Naive thymus-derived CD4-positive, alpha-beta T cell (primary cell): ENCODE measurements around the gene ARNT2. TPM values are rescaled to one million over a fixed set of nuclear protein-coding genes. Genes with fewer than 3 reads are reported as not detected.

Experiments
- ATAC-seq: fragments of 150-1000 bp; cut with Tn5 transposase; 2 replicates; pipeline ENCODE4 v1.10.0; 2021; ENCODE audit warnings: mild to moderate bottlenecking, moderate library complexity
- CTCF ChIA-PET: fragments of 350-600 bp; sonication (Branson Sonifier 250); formaldehyde crosslinking; loops from one replicate; lab custom pipeline; 2021; ENCODE audit warnings: antibody characterized with exemption; lab: Charles Lee
- POLR2A ChIA-PET: fragments of 350-600 bp; sonication (Branson Sonifier 250); formaldehyde crosslinking; loops from one replicate; lab custom pipeline; 2021; ENCODE audit warnings: antibody characterized with exemption, inconsistent platforms; lab: Charles Lee
- DNase-seq, 9 donors: peaks; one replicate each; pipeline versions ENCODE4 v3.0.0 to v3.0.0-alpha.2; 2020 to 2022; ENCODE audit warnings: mixed read lengths in 1 of 9
- H3K27ac ChIP-seq: one replicate; pipeline ENCODE4 v1.7.0; 2013; ENCODE audit warnings: mild to moderate bottlenecking, low read depth, low read length, moderate library complexity
- H3K27me3 ChIP-seq, 2 donors: one replicate each; pipeline ENCODE4 v1.7.0; 2013; ENCODE audit warnings: low read length in 2 of 2, mild to moderate bottlenecking in 2 of 2, moderate library complexity in 2 of 2; ENCODE audit not compliant: control insufficient read depth in 2 of 2, insufficient read depth in 2 of 2
- H3K36me3 ChIP-seq, 3 experiments: 1 replicate in 2 of 3; 2 replicates in 1 of 3; pipeline ENCODE4 v1.7.0; 2013; ENCODE audit warnings: low read length in 3 of 3, mild to moderate bottlenecking in 3 of 3, moderate library complexity in 1 of 3; ENCODE audit not compliant: insufficient read depth in 3 of 3, control insufficient read depth in 2 of 3
- H3K4me1 ChIP-seq, 2 donors: one replicate each; pipeline ENCODE4 v1.7.0; 2013; ENCODE audit warnings: low read length in 2 of 2, mild to moderate bottlenecking in 2 of 2, moderate library complexity in 1 of 2; ENCODE audit not compliant: control insufficient read depth in 2 of 2, insufficient read depth in 2 of 2
- H3K4me3 ChIP-seq: 2 replicates; pipeline ENCODE4 v1.7.0; 2013; ENCODE audit warnings: mild to moderate bottlenecking, low read length
- H3K9me3 ChIP-seq, 3 experiments: 1 replicate in 2 of 3; 2 replicates in 1 of 3; pipeline ENCODE4 v1.7.0; 2013; ENCODE audit warnings: low read length in 3 of 3; ENCODE audit not compliant: control insufficient read depth in 2 of 3
- H3K27ac Mint-ChIP-seq, 9 donors: one replicate each; pipeline ENCODE4 v1.8.0; 2020 to 2022; ENCODE audit warnings: mixed read lengths in 9 of 9, mild to moderate bottlenecking in 8 of 9, moderate library complexity in 5 of 9, inconsistent platforms in 2 of 9
- H3K27me3 Mint-ChIP-seq, 5 donors: one replicate each; pipeline ENCODE4 v1.8.0; 2021 to 2022; ENCODE audit warnings: mixed read lengths in 5 of 5, mild to moderate bottlenecking in 1 of 5
- H3K36me3 Mint-ChIP-seq, 5 donors: one replicate each; pipeline ENCODE4 v1.8.0; 2020 to 2022; ENCODE audit warnings: mixed read lengths in 5 of 5, mild to moderate bottlenecking in 3 of 5, inconsistent platforms in 1 of 5
- H3K4me1 Mint-ChIP-seq, 7 donors: one replicate each; pipeline ENCODE4 v1.8.0; 2020 to 2022; ENCODE audit warnings: mixed read lengths in 7 of 7, mild to moderate bottlenecking in 3 of 7, inconsistent platforms in 1 of 7
- H3K4me3 Mint-ChIP-seq, 10 donors: one replicate each; pipeline ENCODE4 v1.8.0; 2020 to 2022; ENCODE audit warnings: mild to moderate bottlenecking in 10 of 10, mixed read lengths in 10 of 10, moderate library complexity in 6 of 10, inconsistent platforms in 2 of 10
- H3K9me3 Mint-ChIP-seq, 11 donors: one replicate each; pipeline ENCODE4 v1.8.0; 2020 to 2022; ENCODE audit warnings: mixed read lengths in 11 of 11, mild to moderate bottlenecking in 4 of 11, inconsistent platforms in 1 of 11, moderate library complexity in 1 of 11
- intact Hi-C, 2 donors: fragments of 100-400 bp; cut with micrococcal nuclease; formaldehyde crosslinking; loops; one replicate each; pipeline ENCODE4 v1.15.1; 2023
- polyA plus RNA-seq, 2 donors: library from polyadenylated mRNA; unstranded; fragments of 300-500 nt; fragmentation: Illumina TruSeq; gene quantifications; one replicate each; pipeline ENCODE4 v1.2.3, GENCODE V29; 2021
- total RNA-seq, 6 experiments: library from RNA in 5 of 6; stranded (reverse) in 5 of 6; gene quantifications; 1 replicate in 5 of 6; 2 replicates in 1 of 6; pipeline ENCODE4 v1.2.3 and lab custom pipeline; 2021 to 2026

The ARNT2 gene
- total and polyA plus RNA-seq, 7 experiments from 2014 or later = not detected

DNA sequence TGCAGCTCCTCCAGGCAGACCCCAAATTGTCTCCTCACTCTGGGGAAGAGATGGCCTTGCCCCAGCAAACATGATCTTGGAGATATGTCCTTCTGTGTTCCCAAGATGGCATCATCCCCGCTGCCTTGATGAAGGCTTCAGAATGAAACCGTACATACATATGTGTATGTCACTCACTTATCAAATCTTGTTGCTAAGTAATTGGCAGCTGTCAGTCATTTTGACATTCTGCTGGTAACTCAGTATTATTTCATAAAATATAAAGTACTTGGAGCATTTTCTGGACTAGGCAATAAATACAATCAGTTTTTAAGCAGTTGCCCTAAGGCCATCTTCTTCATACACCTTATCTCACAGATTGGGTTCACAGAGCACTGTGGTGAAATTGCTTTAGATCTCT lies 62.4 kb downstream of the ARNT2 start:
- no peak for ATAC-seq
- H3K4me1 ChIP-seq = no peaks in the 10 kb centered on the region
- H3K27me3 ChIP-seq = no peaks in the 10 kb centered on the region
- no peaks in the 10 kb centered on the region for H3K4me1 Mint-ChIP-seq
- no peaks in the 10 kb centered on the region for H3K9me3 Mint-ChIP-seq
- POLR2A ChIA-PET = no interaction called here
- H3K9me3 ChIP-seq = no peaks in the 10 kb centered on the region
- no peak for DNase-seq
- no peak overlapping the region for H3K4me3 Mint-ChIP-seq
- H3K36me3 ChIP-seq = no peaks in the 10 kb centered on the region
- no peaks in the 10 kb centered on the region for H3K36me3 Mint-ChIP-seq
- peaks cover 5 to 37% (median 22%) of the 10 kb centered on the region in 5 donors for H3K27me3 Mint-ChIP-seq
- CTCF ChIA-PET = no interaction called here
- intact Hi-C loops = no loop called here
- no peak overlapping the region for H3K4me3 ChIP-seq
- no peak overlapping the region for H3K27ac ChIP-seq
- no peak overlapping the region for H3K27ac Mint-ChIP-seq

DNA sequence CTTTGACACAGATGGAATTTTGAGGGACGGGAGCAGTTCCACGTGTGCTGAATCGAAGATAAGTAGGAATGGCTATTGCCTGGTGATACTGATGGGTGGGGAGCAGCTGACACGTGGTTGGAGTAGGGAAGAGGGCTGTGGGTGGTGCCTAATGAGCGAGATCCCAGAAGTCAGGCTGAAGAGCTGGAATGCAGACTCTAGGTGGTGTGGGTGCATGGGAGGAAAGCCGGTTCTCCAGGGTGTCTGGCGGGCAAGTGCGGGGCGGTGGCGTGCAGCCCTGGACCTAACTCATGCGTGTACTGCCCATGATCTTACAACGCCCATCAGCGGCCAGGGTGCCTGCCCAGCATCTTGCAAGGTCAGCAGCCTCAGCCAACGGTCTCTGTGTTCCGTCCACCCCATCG lies 63.1 kb downstream of the ARNT2 start:
- H3K36me3 ChIP-seq = no peaks in the 10 kb centered on the region
- no peak overlapping the region for H3K27ac Mint-ChIP-seq
- ChIA-PET POLR2A (no interaction called here), CTCF (interaction anchor here (0.8 kb wide), 1 partner anchor 30 kb away, joined by 3 read pairs; no protein-coding TSS in a partner anchor)
- H3K27me3 ChIP-seq = no peaks in the 10 kb centered on the region
- no peak overlapping the region for H3K27ac ChIP-seq
- intact Hi-C loops = no loop called here
- H3K4me3 Mint-ChIP-seq = no peak overlapping the region
- ATAC-seq (no peak), DNase-seq (no peak)
- no peaks in the 10 kb centered on the region for H3K9me3 ChIP-seq
- no peaks in the 10 kb centered on the region for H3K9me3 Mint-ChIP-seq
- H3K4me3 ChIP-seq = no peak overlapping the region
- H3K36me3 Mint-ChIP-seq = no peaks in the 10 kb centered on the region
- no peaks in the 10 kb centered on the region for H3K4me1 Mint-ChIP-seq
- H3K27me3 Mint-ChIP-seq = peaks cover 8 to 44% (median 30%) of the 10 kb centered on the region in 5 donors
- no peaks in the 10 kb centered on the region for H3K4me1 ChIP-seq

DNA sequence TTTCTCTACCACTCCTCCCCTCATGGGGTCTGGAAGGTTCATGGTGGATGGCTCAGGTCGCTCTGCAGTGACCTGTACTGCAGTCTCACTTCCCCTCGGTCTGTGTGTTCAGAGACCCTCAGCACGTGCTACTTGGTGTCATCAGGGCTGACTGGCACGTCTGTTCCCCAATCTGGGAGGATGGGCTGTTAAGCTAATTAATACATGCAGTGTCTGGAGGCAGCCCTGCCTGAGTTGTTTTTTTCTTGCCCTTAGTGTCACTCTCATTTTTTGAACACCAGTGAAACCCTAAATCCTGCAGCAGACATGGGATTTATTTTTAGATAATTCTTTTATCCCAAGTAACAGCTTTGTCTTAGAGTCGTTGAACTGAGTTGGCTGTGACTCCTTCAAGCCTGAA lies 64.6 kb downstream of the ARNT2 start:
- H3K36me3 ChIP-seq = no peaks in the 10 kb centered on the region
- no peaks in the 10 kb centered on the region for H3K9me3 ChIP-seq
- no peak overlapping the region for H3K27ac ChIP-seq
- Mint-ChIP-seq H3K9me3 (no peaks in the 10 kb centered on the region), H3K36me3 (no peaks in the 10 kb centered on the region), H3K4me1 (peaks cover 0 to 4% (median 0%) of the 10 kb centered on the region in 7 donors), H3K4me3 (no peak overlapping the region), H3K27ac (no peak overlapping the region), H3K27me3 (peaks cover 8 to 47% (median 42%) of the 10 kb centered on the region in 5 donors)
- DNase-seq (no peak), ATAC-seq (no peak)
- intact Hi-C loops = no loop called here
- ChIA-PET POLR2A (no interaction called here), CTCF (no interaction called here)
- no peak overlapping the region for H3K4me3 ChIP-seq
- no peaks in the 10 kb centered on the region for H3K4me1 ChIP-seq
- no peaks in the 10 kb centered on the region for H3K27me3 ChIP-seq

DNA sequence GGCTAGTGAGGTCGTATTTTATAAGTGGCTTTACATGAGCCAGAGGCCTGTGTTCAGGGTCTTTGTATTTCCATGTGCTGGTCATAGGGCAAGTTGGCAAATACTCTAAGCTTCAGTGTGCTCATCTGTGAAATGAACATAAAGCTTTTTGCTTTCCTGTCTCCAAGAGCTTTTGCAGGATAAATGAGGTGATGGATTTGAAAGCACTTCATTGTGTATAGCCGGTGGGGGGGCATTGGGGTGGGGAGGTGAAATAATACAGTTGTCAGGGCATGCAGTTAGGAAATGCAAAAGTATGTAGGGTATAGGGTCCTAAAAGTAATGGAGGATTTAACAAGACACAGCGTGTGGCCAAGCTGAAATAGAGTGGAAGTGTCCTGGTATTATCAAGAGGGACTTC lies 67.7 kb downstream of the ARNT2 start:
- POLR2A ChIA-PET = no interaction called here
- no peak for DNase-seq
- Histone ChIP-seq H3K9me3 (no peaks in the 10 kb centered on the region), H3K27me3 (no peaks in the 10 kb centered on the region), H3K4me3 (no peak overlapping the region), H3K27ac (no peak overlapping the region), H3K36me3 (no peaks in the 10 kb centered on the region), H3K4me1 (no peaks in the 10 kb centered on the region)
- CTCF ChIA-PET = no interaction called here
- intact Hi-C loops = no loop called here
- no peak for ATAC-seq
- Mint-ChIP-seq H3K9me3 (peaks cover 0 to 14% (median 6%) of the 10 kb centered on the region in 11 donors), H3K4me3 (no peak overlapping the region), H3K4me1 (peaks cover 0 to 4% (median 0%) of the 10 kb centered on the region in 7 donors), H3K36me3 (peaks cover 0 to 4% (median 0%) of the 10 kb centered on the region in 5 donors), H3K27me3 (peaks cover 5 to 47% (median 39%) of the 10 kb centered on the region in 5 donors), H3K27ac (no peak overlapping the region)

DNA sequence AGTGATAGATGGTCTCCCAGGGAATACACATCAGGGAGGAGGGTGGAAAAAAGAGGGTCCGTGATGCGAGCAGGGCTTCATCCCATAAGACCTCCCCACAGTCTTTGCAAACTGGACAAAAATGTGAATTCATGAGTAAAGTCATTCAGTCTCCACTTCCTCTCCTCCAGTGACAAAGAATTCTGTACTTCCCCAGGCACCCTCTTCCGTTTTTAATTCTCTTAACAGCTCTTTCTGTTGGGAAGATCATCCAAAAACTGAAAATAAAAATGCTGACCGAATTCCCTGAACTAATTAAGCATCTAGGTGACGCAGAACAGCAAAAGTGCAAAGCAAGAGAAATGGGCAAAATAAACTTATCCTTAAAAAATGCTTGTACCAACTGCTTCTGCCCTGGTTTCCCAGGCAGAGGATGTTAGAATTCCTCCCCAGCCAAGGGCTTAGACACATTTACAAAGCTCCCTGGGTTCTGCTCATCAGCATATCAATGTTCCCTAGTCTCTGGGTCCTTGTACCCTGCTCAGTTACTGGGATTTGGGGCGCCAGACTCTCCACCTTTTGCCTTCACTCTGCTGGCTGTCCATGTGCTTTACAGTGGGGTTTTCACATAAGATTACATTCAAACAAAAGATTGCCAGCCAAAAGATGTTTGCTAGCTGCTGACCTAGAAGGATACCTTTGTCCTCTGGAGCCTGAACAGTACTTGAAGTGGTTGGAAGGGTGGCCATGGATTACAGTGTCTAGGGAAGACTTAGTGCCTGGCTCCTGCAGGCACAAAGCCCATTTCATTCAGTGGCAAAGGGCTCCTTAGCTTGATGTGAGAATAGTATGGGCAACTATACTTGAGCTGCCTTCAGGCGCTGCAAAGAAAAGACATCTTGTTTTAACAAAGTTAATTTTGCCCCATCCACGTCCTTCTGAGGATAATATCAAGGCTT lies 69.4 kb downstream of the ARNT2 start:
- no peak for DNase-seq
- H3K4me3 ChIP-seq = no peak overlapping the region
- H3K27ac ChIP-seq = no peak overlapping the region
- Mint-ChIP-seq H3K4me3 (no peak overlapping the region), H3K27ac (no peak overlapping the region), H3K9me3 (peaks cover 0 to 21% (median 7%) of the 10 kb centered on the region in 11 donors), H3K27me3 (peaks cover 2 to 43% (median 27%) of the 10 kb centered on the region in 5 donors), H3K4me1 (peaks cover 0 to 4% (median 0%) of the 10 kb centered on the region in 7 donors), H3K36me3 (peaks cover 0 to 4% (median 0%) of the 10 kb centered on the region in 5 donors)
- no peaks in the 10 kb centered on the region for H3K4me1 ChIP-seq
- ChIA-PET CTCF (no interaction called here), POLR2A (interaction anchor here (0.7 kb wide), 1 partner anchor 333 kb away, joined by 4 read pairs; no protein-coding TSS in a partner anchor)
- no peaks in the 10 kb centered on the region for H3K36me3 ChIP-seq
- no peak for ATAC-seq
- H3K27me3 ChIP-seq = no peaks in the 10 kb centered on the region
- no peaks in the 10 kb centered on the region for H3K9me3 ChIP-seq
- intact Hi-C loops = no loop called here

DNA sequence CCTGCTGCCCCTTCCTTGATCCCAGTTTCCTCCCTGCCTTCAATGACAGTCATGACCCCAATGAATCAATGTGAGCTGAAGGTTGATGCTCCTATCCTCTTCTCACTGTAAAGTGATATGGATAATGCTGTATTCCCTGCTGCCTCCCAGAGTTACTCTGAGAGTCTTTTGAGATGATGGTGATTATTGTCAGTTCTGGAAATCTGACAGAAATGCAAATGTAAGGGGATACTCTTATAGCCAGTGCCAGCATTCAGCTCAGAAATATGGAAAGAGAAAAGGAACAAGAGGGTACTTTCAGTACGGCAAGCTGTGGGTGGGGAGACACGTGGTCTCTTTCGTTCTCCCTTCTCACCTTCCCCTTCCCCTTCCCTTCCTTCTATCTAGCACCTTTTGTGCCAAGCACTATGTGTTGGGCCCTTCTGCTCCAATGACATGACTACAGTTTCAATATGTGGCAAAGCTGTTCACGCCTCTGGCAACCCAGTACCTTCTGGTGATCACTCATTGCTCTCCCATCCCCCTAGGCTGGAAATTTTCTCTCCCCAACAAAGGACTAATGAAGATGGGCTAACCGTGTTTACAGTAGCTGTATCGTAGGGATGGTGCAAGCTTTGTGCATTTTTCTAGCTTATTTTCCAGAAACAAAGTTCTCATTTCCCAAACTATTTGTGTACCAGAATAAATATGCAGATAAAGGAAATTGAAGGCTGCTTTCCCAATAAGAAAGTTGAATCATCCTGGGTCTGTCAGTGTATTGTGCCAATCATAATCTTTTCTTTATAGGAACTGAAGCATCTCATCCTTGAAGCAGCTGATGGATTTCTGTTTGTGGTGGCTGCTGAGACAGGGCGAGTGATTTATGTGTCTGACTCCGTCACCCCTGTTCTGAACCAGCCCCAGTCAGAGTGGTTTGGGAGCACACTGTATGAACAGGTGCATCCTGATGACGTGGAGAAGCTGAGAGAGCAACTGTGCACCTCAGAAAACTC lies 70.3 kb downstream of the ARNT2 start:
- ChIA-PET POLR2A (no interaction called here), CTCF (no interaction called here)
- no peaks in the 10 kb centered on the region for H3K36me3 ChIP-seq
- no peak for ATAC-seq
- H3K27ac ChIP-seq = no peak overlapping the region
- no peak overlapping the region for H3K4me3 ChIP-seq
- Mint-ChIP-seq H3K4me3 (no peak overlapping the region), H3K9me3 (peaks cover 0 to 21% (median 7%) of the 10 kb centered on the region in 11 donors), H3K27ac (no peak overlapping the region), H3K27me3 (peaks cover 2 to 41% (median 27%) of the 10 kb centered on the region in 5 donors), H3K4me1 (peaks cover 0 to 4% (median 0%) of the 10 kb centered on the region in 7 donors), H3K36me3 (peaks cover 0 to 4% (median 0%) of the 10 kb centered on the region in 5 donors)
- no peaks in the 10 kb centered on the region for H3K9me3 ChIP-seq
- no peaks in the 10 kb centered on the region for H3K4me1 ChIP-seq
- no peaks in the 10 kb centered on the region for H3K27me3 ChIP-seq
- intact Hi-C loops = no loop called here
- DNase-seq = no peak
